ENCODE data around the gene MAD1L1. TPM values are rescaled to one million over a fixed set of nuclear protein-coding genes. Genes with fewer than 3 reads are reported as not detected.

MAD1L1 gene
- total RNA-seq, 1 donor from 2014 or later: 32.3 TPM

- no peaks in the 10 kb centered on the region for H3K36me3 ChIP-seq (ENCODE audit: insufficient read depth, low read length)
- Mint-ChIP-seq H3K27ac (ENCODE audit: unreplicated experiment) (no peak overlapping the region), H3K36me3 (ENCODE audit: low read depth, unreplicated experiment) (peaks cover 16% of the 10 kb centered on the region), H3K4me1 (ENCODE audit: low read depth, unreplicated experiment) (peaks cover 7% of the 10 kb centered on the region), H3K4me3 (ENCODE audit: unreplicated experiment) (no peak overlapping the region), H3K9me3 (ENCODE audit: unreplicated experiment) (no peaks in the 10 kb centered on the region), H3K27me3 (ENCODE audit: low read depth, unreplicated experiment) (peaks cover 2% of the 10 kb centered on the region)
- no peak overlapping the region for H2AFZ ChIP-seq (ENCODE audit: low read depth, low read length)
- H3K4me3 ChIP-seq (ENCODE audit: insufficient read depth, low read depth, low read length): no peak overlapping the region
- H4K20me1 ChIP-seq (ENCODE audit: insufficient read depth, low read length): peaks cover 7% of the 10 kb centered on the region
- H3K27ac ChIP-seq (ENCODE audit: low read depth, low read length): no peak overlapping the region
- H3K9me3 ChIP-seq (ENCODE audit: insufficient read depth, low read depth, low read length): no peaks in the 10 kb centered on the region
- TF ChIP-seq EZH2 (IDR thresholded peaks at IDR 0.05; ENCODE audit: insufficient read depth, low read length) (no peak), CTCF (IDR thresholded peaks at IDR 0.05; ENCODE audit: insufficient read depth, low read depth, low read length) (no peak)
- H3K4me2 ChIP-seq (ENCODE audit: low read length): no peak overlapping the region
- DNase-seq (ENCODE audit: low read depth): no peak
- H3K79me2 ChIP-seq (ENCODE audit: insufficient read depth, low read length): no peaks in the 10 kb centered on the region
- no peaks in the 10 kb centered on the region for H3K27me3 ChIP-seq (ENCODE audit: insufficient read depth, low read length)
- no peaks in the 10 kb centered on the region for H3K4me1 ChIP-seq (ENCODE audit: insufficient read depth, low read length)
- FAIRE-seq: no peak
- no peak overlapping the region for H3K9ac ChIP-seq (ENCODE audit: low read length)
These were observed 228.6 kb downstream of the MAD1L1 start for GRCh38 chr7:2003931-2004812.

GRCh38 chr7:2003451-2003930 lies 229.3 kb downstream of the MAD1L1 start:
- Histone ChIP-seq H3K4me1 (ENCODE audit: insufficient read depth, low read length) (no peaks in the 10 kb centered on the region), H3K27me3 (ENCODE audit: insufficient read depth, low read length) (no peaks in the 10 kb centered on the region), H3K9ac (ENCODE audit: low read length) (no peak overlapping the region), H3K4me3 (ENCODE audit: insufficient read depth, low read depth, low read length) (no peak overlapping the region), H3K4me2 (ENCODE audit: low read length) (no peak overlapping the region), H3K79me2 (ENCODE audit: insufficient read depth, low read length) (no peaks in the 10 kb centered on the region), H3K9me3 (ENCODE audit: insufficient read depth, low read depth, low read length) (no peaks in the 10 kb centered on the region), H4K20me1 (ENCODE audit: insufficient read depth, low read length) (peaks cover 8% of the 10 kb centered on the region), H3K27ac (ENCODE audit: low read depth, low read length) (no peak overlapping the region), H2AFZ (ENCODE audit: low read depth, low read length) (no peak overlapping the region), H3K36me3 (ENCODE audit: insufficient read depth, low read length) (no peaks in the 10 kb centered on the region)
- FAIRE-seq: no peak
- peaks cover 7% of the 10 kb centered on the region for H3K4me1 Mint-ChIP-seq (ENCODE audit: low read depth, unreplicated experiment)
- H3K9me3 Mint-ChIP-seq (ENCODE audit: unreplicated experiment): no peaks in the 10 kb centered on the region
- peaks cover 17% of the 10 kb centered on the region for H3K36me3 Mint-ChIP-seq (ENCODE audit: low read depth, unreplicated experiment)
- no peak overlapping the region for H3K4me3 Mint-ChIP-seq (ENCODE audit: unreplicated experiment)
- peaks cover 2% of the 10 kb centered on the region for H3K27me3 Mint-ChIP-seq (ENCODE audit: low read depth, unreplicated experiment)
- H3K27ac Mint-ChIP-seq (ENCODE audit: unreplicated experiment): no peak overlapping the region
- no peak for TF ChIP-seq EZH2 (IDR thresholded peaks at IDR 0.05; ENCODE audit: insufficient read depth, low read length)
- no peak for TF ChIP-seq CTCF (IDR thresholded peaks at IDR 0.05; ENCODE audit: insufficient read depth, low read depth, low read length)
- no peak for DNase-seq (ENCODE audit: low read depth)
